Mucosa of stomach (tissue), 1 donor: ENCODE data around the gene CTNNAL1.
"Not testable (repeated sequence)": the region's sequence is repeated elsewhere in the genome, so short reads cannot be mapped to it uniquely, and the experiment has no call there.

Experiments used
- H3K27me3 ChIP-seq: one replicate; pipeline ENCODE4 v1.7.0; 2013; ENCODE audit warnings: mild to moderate bottlenecking, low read length; ENCODE audit not compliant: control insufficient read depth, insufficient read depth
- H3K36me3 ChIP-seq: one replicate; pipeline ENCODE4 v1.7.0; 2013; ENCODE audit warnings: low read length; ENCODE audit not compliant: control insufficient read depth, insufficient read depth
- H3K4me1 ChIP-seq: one replicate; pipeline ENCODE4 v1.7.0; 2013; ENCODE audit warnings: mild to moderate bottlenecking, low read length; ENCODE audit not compliant: control insufficient read depth, insufficient read depth
- H3K4me3 ChIP-seq: one replicate; pipeline ENCODE4 v1.7.0; 2013; ENCODE audit warnings: low read length
- H3K9ac ChIP-seq: one replicate; pipeline ENCODE4 v1.7.0; 2013; ENCODE audit warnings: mild to moderate bottlenecking, low read length, moderate library complexity
- H3K9me3 ChIP-seq: one replicate; pipeline ENCODE4 v1.7.0; 2013; ENCODE audit warnings: mild to moderate bottlenecking, low read length, moderate library complexity; ENCODE audit not compliant: control insufficient read depth
- donor health status: Pancreatic carcinoma.

CTNNAL1 gene

DNA sequence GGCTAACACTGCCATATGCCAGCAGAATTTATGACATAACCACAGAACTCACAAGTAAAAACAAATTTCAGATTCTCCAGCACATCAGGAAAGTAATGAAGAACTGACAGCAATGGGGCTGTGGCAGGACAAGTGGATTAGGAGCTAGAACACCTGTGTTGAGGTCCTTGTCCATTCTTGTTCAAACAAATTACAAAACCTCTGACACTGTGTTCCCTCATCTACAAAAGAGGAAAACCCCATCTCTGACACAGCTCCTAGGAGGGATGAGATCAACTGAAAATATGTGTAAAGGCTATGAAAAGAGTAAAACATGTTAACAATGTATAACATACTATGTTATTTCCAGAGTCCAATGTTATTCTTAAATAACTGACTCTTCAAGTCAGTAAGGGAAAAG, 102.9 kb downstream of the CTNNAL1 start:
- Histone ChIP-seq H3K36me3 (no peaks in the 10 kb centered on the region), H3K4me1 (no peaks in the 10 kb centered on the region), H3K4me3 (no peak overlapping the region), H3K9ac (no peak overlapping the region), H3K9me3 (no peaks in the 10 kb centered on the region), H3K27me3 (no peaks in the 10 kb centered on the region)

DNA sequence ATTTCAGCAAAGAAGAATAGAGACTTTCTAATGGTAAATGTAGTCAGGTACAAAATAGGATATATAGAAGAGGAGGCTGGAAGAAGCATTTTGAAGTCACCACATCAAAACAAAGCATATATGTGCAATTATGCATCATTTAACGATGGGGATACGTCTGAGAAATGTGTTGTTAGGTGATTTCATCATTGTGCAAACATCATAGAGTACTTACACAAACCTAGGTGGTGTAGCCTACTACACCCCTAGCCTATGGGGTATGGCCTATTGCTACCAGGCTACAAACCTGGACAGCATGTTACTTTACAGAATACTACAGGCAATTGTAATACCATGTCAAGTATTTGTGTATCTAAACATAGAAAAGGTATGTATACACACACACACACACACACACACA, 107.8 kb downstream of the CTNNAL1 start:
- no peaks in the 10 kb centered on the region for H3K27me3 ChIP-seq
- no peak overlapping the region for H3K4me3 ChIP-seq
- no peaks in the 10 kb centered on the region for H3K9me3 ChIP-seq
- H3K9ac ChIP-seq: no peak overlapping the region
- no peaks in the 10 kb centered on the region for H3K4me1 ChIP-seq
- H3K36me3 ChIP-seq: no peaks in the 10 kb centered on the region

DNA sequence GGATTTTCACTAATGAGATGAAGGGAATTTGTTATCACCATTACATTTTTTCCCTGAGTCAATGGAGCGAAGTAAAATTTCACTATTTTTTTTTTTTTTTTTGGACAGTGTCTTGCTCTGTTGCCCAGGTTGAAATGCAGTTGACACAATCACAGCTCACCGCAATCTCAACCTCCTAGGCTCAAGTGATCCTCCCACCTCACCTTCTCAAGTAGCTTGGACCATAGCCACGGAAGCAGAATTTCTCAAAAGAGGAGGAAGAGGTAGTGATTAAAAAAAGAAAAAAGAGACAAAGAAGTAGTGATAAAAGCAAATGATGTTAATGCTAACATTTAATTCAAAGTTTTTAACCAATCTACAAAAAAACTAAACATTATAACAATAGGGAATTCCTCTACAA, 109.1 kb downstream of the CTNNAL1 start:
- Histone ChIP-seq H3K36me3 (no peaks in the 10 kb centered on the region), H3K27me3 (no peaks in the 10 kb centered on the region), H3K9ac (no peak overlapping the region), H3K4me3 (no peak overlapping the region), H3K4me1 (no peaks in the 10 kb centered on the region), H3K9me3 (no peaks in the 10 kb centered on the region)

DNA sequence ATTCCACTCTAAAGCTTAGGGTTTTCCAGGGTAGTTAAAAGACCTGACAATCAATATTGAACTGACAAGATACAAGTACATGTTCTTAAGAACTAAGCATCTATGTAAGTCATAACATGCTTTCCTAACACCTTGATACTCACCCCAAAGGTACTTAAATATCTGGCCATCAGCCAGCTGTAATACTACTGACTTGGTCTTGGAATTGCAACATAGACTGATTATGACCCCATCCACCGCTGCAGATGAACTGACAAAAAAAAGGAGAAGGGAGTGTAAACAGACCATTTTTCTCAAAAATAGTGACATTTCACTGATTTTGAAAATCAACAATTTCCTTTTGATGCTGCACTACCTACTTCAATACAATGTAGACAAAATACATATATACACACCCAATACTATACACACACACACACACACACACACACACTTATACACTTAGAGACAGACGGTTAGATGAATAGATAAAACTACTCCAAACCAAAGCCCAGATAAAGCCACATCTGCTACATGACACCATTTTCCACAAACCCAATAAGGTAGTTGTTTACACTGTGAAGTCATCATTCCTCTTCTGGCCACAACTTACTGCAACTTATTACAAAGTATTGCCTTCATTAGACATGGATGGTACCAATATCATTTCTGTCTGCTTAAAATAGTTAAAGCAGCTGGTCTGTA, 109.7 kb downstream of the CTNNAL1 start:
- Histone ChIP-seq H3K9me3 (no peaks in the 10 kb centered on the region), H3K36me3 (no peaks in the 10 kb centered on the region), H3K4me3 (no peak overlapping the region), H3K4me1 (no peaks in the 10 kb centered on the region), H3K9ac (no peak overlapping the region), H3K27me3 (no peaks in the 10 kb centered on the region)

DNA sequence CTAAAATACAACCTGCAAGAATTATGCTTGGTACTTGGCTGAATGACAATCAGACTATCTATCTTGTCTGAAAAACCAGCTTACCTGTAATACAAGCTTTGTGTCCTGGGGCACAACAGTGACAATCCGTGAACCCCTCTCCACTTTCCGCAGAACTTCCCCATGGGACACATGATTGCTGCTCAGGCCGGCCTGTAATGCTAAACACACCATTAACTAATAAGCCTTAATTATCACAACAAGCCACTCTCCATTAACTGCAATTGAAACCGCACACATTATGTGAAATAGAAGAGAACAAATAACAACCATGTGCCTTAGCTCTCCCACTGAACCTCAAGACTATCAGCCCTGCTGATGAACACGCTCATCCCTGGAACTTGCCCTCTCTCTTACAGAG, 113.1 kb downstream of the CTNNAL1 start:
- Histone ChIP-seq H3K4me3 (no peak overlapping the region), H3K9ac (no peak overlapping the region), H3K9me3 (no peaks in the 10 kb centered on the region), H3K4me1 (no peaks in the 10 kb centered on the region), H3K36me3 (no peaks in the 10 kb centered on the region), H3K27me3 (no peaks in the 10 kb centered on the region)

DNA sequence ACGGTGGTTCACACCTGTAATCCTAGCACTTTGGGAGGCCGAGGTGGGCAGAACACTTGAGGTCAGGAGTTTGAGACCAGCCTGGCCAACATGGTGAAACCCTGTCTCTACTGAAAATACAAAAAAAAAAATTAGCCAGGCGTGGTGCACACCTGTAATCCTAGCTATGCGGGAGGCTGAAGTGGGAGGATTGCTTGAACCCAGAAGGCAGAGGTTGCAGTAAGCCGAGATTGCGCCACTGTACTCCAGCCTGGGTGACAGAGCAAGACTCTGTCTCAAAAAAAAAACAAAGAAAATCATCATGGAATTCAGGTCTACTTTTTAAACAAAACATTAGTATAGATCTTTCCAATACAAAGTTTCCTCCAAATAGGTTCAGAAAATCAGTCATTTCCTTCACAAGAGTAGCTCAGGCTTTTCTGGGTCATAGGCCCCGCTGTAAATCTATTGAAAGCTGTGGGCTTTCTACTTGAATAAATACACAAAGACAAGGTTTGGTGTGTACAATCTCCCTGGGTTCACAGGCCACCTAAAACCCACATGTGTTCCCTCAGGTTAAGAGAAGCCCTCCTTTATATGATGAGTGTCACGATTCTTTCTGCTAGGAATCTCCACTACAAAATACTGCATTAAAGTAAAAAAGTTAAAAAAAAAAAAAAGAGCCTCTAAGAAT, 114.1 kb downstream of the CTNNAL1 start:
- H3K27me3 ChIP-seq, H3K4me1 ChIP-seq, H3K9me3 ChIP-seq, H3K36me3 ChIP-seq, H3K4me3 ChIP-seq, H3K9ac ChIP-seq: not testable (repeated sequence)

DNA sequence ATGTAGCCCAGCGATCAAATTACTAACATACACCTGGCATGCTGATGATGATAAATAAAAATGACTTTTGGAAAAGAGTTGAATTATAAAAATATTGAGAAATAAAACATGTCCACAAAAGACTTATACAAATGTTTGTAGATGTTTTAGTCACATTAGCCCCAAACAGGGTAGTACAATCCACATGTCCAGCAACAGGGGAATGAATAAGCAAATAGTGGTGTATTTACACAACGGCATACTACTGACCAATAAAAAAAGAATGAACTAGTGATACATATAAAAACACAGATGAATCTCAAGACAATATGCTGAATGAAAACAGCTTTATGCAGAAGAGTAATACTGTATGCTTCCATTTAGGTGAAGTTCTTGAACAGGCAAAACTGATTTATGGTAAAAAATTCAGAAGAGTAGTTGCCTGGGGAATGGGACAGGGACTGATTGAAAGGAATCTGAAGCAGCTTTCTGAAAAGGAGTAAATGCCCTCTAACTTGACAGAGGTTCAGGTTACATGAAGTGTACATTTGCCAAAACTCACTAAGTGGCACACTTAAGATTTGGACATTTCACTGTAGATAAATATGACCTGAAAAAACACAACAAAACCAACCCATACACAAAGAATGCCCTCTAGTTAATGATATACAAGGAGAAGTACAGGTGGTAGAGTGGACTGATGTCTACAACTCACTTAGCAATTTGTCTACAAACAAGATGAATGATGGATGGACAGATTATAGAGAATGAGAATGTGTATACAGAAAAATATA, 115.8 kb downstream of the CTNNAL1 start:
- Histone ChIP-seq H3K27me3 (no peaks in the 10 kb centered on the region), H3K4me1 (no peaks in the 10 kb centered on the region), H3K9me3 (no peaks in the 10 kb centered on the region), H3K4me3 (no peak overlapping the region), H3K9ac (no peak overlapping the region), H3K36me3 (no peaks in the 10 kb centered on the region)

DNA sequence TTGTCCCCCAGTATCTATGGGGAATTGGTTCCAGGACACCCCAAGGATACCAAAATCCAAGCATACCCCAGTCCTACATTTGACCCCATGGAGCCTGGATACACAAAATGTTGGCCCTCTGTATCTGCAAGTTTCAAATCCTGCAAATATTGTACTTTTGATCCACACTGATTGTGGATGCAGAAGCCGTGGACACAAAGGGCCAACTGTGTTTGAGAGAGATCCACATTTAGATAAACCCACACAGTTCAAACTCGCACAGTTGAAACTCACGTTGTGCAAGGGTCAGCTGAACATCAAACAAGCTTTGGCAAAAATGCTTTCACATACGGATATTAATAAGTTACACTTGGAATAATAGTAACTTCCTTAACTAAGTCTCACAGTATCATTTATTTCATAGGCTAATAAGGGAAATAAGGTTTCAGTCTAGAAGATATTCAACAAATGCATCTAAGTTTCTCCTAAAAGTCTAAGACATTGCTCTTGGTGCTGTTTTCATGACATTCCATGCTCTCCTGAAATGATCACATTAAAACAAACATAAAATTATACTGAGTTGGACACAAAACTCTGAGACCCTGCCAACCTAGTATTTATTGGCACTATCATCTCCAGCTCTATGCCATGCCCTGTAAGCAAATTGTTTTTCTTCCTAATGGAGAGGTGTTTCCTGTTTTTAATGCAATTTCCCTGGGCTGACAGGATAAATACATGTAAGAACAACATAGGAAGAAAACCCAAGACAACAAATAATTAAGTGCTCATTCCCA, 118.9 kb downstream of the CTNNAL1 start:
- Histone ChIP-seq H3K27me3 (no peaks in the 10 kb centered on the region), H3K4me1 (no peaks in the 10 kb centered on the region), H3K9me3 (no peaks in the 10 kb centered on the region), H3K9ac (no peak overlapping the region), H3K4me3 (no peak overlapping the region), H3K36me3 (no peaks in the 10 kb centered on the region)
